Trophoblast cell (in vitro differentiated cells and primary cell): ENCODE results near the gene WDR77.

Source experiments
- DNase-seq, 2 donors: peaks; one replicate each; pipeline ENCODE4 v3.0.0-alpha.2; 2016
- H2AFZ ChIP-seq: 2 replicates; pipeline ENCODE4 v1.6.1; 2013; ENCODE audit warnings: low read length, moderate library complexity, mild to moderate bottlenecking; ENCODE audit not compliant: insufficient read depth, poor library complexity
- H2AK5ac ChIP-seq: 2 replicates; pipeline ENCODE4 v1.6.1; 2013; ENCODE audit warnings: mild to moderate bottlenecking, low read length
- H2BK120ac ChIP-seq: 2 replicates; pipeline ENCODE4 v1.6.1; 2013; ENCODE audit warnings: low read length, mild to moderate bottlenecking, moderate library complexity; ENCODE audit not compliant: insufficient read depth, poor library complexity
- H2BK12ac ChIP-seq: 2 replicates; pipeline ENCODE4 v1.6.1; 2013; ENCODE audit warnings: mild to moderate bottlenecking, low read length, moderate library complexity
- H2BK5ac ChIP-seq: 2 replicates; pipeline ENCODE4 v1.6.1; 2013; ENCODE audit warnings: low read length, low read depth, moderate library complexity, mild to moderate bottlenecking; ENCODE audit not compliant: poor library complexity
- H3K14ac ChIP-seq: 2 replicates; pipeline ENCODE4 v1.6.1; 2013; ENCODE audit warnings: mild to moderate bottlenecking, low read length
- H3K18ac ChIP-seq: 2 replicates; pipeline ENCODE4 v1.6.1; 2013; ENCODE audit warnings: mild to moderate bottlenecking, low read length
- H3K23ac ChIP-seq: 2 replicates; pipeline ENCODE4 v1.6.1; 2013; ENCODE audit warnings: low read length
- H3K27ac ChIP-seq: 2 replicates; pipeline ENCODE4 v1.5.1; 2013; ENCODE audit warnings: low read depth, mild to moderate bottlenecking, inconsistent platforms, low read length, moderate library complexity
- H3K27me3 ChIP-seq: 2 replicates; pipeline ENCODE4 v1.6.1; 2013; ENCODE audit warnings: inconsistent platforms, mild to moderate bottlenecking, low read length, moderate library complexity; ENCODE audit not compliant: insufficient read depth
- H3K36me3 ChIP-seq, 2 experiments: 1 replicate in 1 of 2; 2 replicates in 1 of 2; pipeline ENCODE4 v1.6.1; 2013; ENCODE audit warnings: low read length in 2 of 2, mild to moderate bottlenecking in 2 of 2, moderate library complexity in 1 of 2; ENCODE audit not compliant: insufficient read depth in 2 of 2, control insufficient read depth in 1 of 2
- H3K4ac ChIP-seq: 2 replicates; pipeline ENCODE4 v1.6.1; 2013; ENCODE audit warnings: low read depth, mild to moderate bottlenecking, low read length, moderate library complexity
- H3K4me1 ChIP-seq, 2 experiments: 1 replicate in 1 of 2; 2 replicates in 1 of 2; pipeline ENCODE4 v1.6.1; 2013; ENCODE audit warnings: low read length in 2 of 2, mild to moderate bottlenecking in 2 of 2, moderate library complexity in 1 of 2; ENCODE audit not compliant: insufficient read depth in 2 of 2, control insufficient read depth in 1 of 2
- H3K4me2 ChIP-seq: 2 replicates; pipeline ENCODE4 v1.6.1; 2013; ENCODE audit warnings: inconsistent platforms, mild to moderate bottlenecking, low read length, moderate library complexity
- H3K4me3 ChIP-seq: 2 replicates; pipeline ENCODE4 v1.5.1; 2013; ENCODE audit warnings: mild to moderate bottlenecking, low read depth, low read length, inconsistent platforms
- H3K79me1 ChIP-seq: one replicate; pipeline ENCODE4 v1.6.1; 2013; ENCODE audit warnings: low read length
- H3K79me2 ChIP-seq: 2 replicates; pipeline ENCODE4 v1.6.1; 2013; ENCODE audit warnings: low read length, mild to moderate bottlenecking; ENCODE audit not compliant: control insufficient read depth, insufficient read depth, poor library complexity
- H3K9ac ChIP-seq: 2 replicates; pipeline ENCODE4 v1.6.1; 2013; ENCODE audit warnings: mild to moderate bottlenecking, low read length
- H3K9me3 ChIP-seq: 2 replicates; pipeline ENCODE4 v1.6.1; 2013; ENCODE audit warnings: low read depth, mild to moderate bottlenecking, control low read depth, inconsistent platforms, low read length; ENCODE audit not compliant: insufficient read depth
- H4K12ac ChIP-seq: 2 replicates; pipeline ENCODE4 v1.6.1; 2013; ENCODE audit warnings: low read depth, mild to moderate bottlenecking, low read length, moderate library complexity
- H4K8ac ChIP-seq: 2 replicates; pipeline ENCODE4 v1.6.1; 2013; ENCODE audit warnings: low read depth, mild to moderate bottlenecking, low read length, moderate library complexity
- H4K91ac ChIP-seq: one replicate; pipeline ENCODE4 v1.6.1; 2013; ENCODE audit warnings: low read depth, mild to moderate bottlenecking, low read length, moderate library complexity
- WGBS: extraction: QIAGEN DNeasy Blood & Tissue Kit; methylation state at CpG from one replicate; pipeline ENCODE4 v1.1.7; 2013; ENCODE audit warnings: missing lambda C conversion rate; ENCODE audit not compliant: insufficient read length, insufficient coverage; ENCODE audit errors: extremely low coverage; 5-methylcytosine and 5-hydroxymethylcytosine counted together

Gene WDR77

DNA sequence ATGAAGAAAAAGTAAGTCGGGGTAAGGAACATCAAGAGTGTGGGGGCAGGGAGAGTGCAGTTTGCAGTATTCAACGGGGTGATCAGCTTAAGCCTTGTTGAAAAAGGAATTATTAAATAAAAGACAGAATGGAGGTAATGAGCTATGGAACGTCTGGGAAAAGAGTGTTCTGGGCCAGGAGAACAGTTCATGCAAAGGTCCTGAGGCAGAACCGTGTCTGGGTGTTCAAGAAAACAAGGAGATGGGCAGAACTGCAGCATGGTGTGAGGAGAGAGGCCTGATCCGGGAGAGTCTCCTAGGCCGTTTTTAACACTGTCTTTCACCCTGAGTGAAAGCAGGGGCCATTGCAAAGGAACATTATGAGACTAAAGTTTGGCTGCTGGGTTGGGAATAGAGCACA, 41.8 kb downstream of the WDR77 start:
- no CpG with 5 or more reads among the region's 6 CpGs for WGBS

DNA sequence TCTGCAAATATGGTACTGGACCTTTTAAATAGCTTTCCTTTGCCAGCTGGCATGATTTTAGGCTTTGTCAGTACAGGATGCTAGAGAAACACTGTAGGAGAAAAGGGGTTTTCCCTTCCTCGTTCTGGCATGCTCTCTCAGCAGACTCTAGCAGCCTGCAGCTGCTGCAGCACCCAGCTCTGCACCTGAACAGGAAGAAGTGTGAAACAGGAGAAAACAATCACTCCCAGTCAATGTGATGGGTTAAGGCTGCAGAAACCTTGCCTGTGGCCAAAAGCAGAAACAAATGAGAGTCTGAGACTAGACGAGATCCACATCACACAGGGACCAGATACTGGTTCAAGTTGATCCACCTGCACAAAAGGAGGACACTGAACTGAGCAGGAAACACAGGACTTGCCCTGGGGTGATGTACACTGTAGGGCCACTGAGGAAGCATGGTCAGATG, 42.7 kb downstream of the WDR77 start:
- Histone ChIP-seq H3K18ac (no peak overlapping the region), H3K9ac (no peak overlapping the region), H3K36me3 (no peaks in the 10 kb centered on the region), H2AFZ (no peak overlapping the region), H3K79me2 (no peaks in the 10 kb centered on the region), H4K8ac (no peak overlapping the region), H3K79me1 (no peaks in the 10 kb centered on the region), H3K23ac (no peak overlapping the region), H2BK5ac (no peak overlapping the region), H2BK120ac (no peak overlapping the region), H3K14ac (no peak overlapping the region), H3K27me3 (no peaks in the 10 kb centered on the region), H3K27ac (no peak overlapping the region), H3K4me2 (no peak overlapping the region), H2BK12ac (no peak overlapping the region), H3K4ac (no peak overlapping the region), H2AK5ac (no peak overlapping the region), H3K9me3 (no peaks in the 10 kb centered on the region), H4K12ac (no peak overlapping the region), H4K91ac (no peak overlapping the region), H3K4me3 (no peak overlapping the region), H3K4me1 (no peaks in the 10 kb centered on the region)
- no peak for DNase-seq
- WGBS: no CpG with 5 or more reads among the region's 2 CpGs

More for the DNA sequence above, 41.8 kb downstream of the WDR77 start:
- H3K79me1 ChIP-seq: no peaks in the 10 kb centered on the region
- H3K4me1 ChIP-seq: no peaks in the 10 kb centered on the region
- no peak overlapping the region for H3K18ac ChIP-seq
- no peak overlapping the region for H4K8ac ChIP-seq
- H3K4me2 ChIP-seq: no peak overlapping the region
- H3K4ac ChIP-seq: no peak overlapping the region
- no peak overlapping the region for H3K4me3 ChIP-seq
- H3K9ac ChIP-seq: no peak overlapping the region
- no peak overlapping the region for H2AK5ac ChIP-seq
- no peak overlapping the region for H3K27ac ChIP-seq
- no peak overlapping the region for H4K12ac ChIP-seq
- H3K79me2 ChIP-seq: no peaks in the 10 kb centered on the region
- no peak overlapping the region for H3K14ac ChIP-seq
- no peak overlapping the region for H2BK5ac ChIP-seq
- H3K23ac ChIP-seq: no peak overlapping the region
- no peak overlapping the region for H2BK12ac ChIP-seq
- no peak overlapping the region for H2BK120ac ChIP-seq
- H3K36me3 ChIP-seq: no peaks in the 10 kb centered on the region
- H2AFZ ChIP-seq: no peak overlapping the region
- H3K9me3 ChIP-seq: no peaks in the 10 kb centered on the region
- H3K27me3 ChIP-seq: no peaks in the 10 kb centered on the region
- no peak for DNase-seq
- no peak overlapping the region for H4K91ac ChIP-seq

DNA sequence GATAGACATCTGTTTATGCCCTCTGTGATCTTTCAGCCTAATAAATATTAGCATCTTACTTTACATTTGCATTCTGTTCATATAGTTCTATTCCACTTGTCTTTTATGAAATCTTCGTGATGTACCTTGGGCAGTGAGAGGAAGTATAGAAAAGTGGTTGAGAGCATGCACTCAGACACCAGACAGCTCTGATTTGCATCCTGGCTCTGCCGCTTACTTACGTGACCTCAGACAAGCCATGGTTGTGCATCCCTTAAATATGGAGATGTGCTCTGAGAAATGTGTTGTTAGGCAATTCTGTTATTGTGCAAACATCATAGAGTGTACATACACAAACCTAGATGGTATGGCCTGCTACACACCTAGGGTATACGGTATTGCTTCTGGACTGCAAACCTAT, 44.5 kb downstream of the WDR77 start:
- no peak for DNase-seq
- H4K12ac ChIP-seq: no peak overlapping the region
- no peaks in the 10 kb centered on the region for H3K4me1 ChIP-seq
- H3K27ac ChIP-seq: no peak overlapping the region
- no peak overlapping the region for H3K18ac ChIP-seq
- H2BK5ac ChIP-seq: no peak overlapping the region
- no peak overlapping the region for H3K4ac ChIP-seq
- no peaks in the 10 kb centered on the region for H3K27me3 ChIP-seq
- H3K14ac ChIP-seq: no peak overlapping the region
- H3K23ac ChIP-seq: no peak overlapping the region
- H3K4me2 ChIP-seq: no peak overlapping the region
- H2BK120ac ChIP-seq: no peak overlapping the region
- H3K9me3 ChIP-seq: no peaks in the 10 kb centered on the region
- no peaks in the 10 kb centered on the region for H3K79me2 ChIP-seq
- no peak overlapping the region for H4K91ac ChIP-seq
- H3K36me3 ChIP-seq: no peaks in the 10 kb centered on the region
- no CpG with 5 or more reads among the region's 4 CpGs for WGBS
- no peak overlapping the region for H2AK5ac ChIP-seq
- H3K9ac ChIP-seq: no peak overlapping the region
- H3K79me1 ChIP-seq: no peaks in the 10 kb centered on the region
- no peak overlapping the region for H3K4me3 ChIP-seq
- H2BK12ac ChIP-seq: no peak overlapping the region
- H4K8ac ChIP-seq: no peak overlapping the region
- no peak overlapping the region for H2AFZ ChIP-seq

DNA sequence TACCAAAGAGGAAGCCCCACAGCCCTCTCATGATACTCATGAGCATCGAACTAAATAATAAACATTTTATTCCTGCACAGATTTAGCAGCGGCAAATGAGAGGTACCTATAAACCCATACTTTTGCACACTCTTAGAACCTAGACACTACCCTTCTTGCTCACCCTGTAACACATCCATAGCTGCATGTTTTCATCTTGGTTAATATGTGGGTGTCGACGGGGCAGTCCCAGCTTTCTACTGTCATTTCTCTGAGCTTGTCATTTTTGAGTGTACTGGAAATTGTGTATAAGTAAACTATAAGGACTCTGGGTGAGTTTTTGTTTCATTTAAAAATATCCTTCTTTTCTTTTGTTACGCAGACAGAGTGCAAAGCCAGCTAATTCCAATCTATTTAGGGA, 47.0 kb downstream of the WDR77 start:
- H3K36me3 ChIP-seq: no peaks in the 10 kb centered on the region
- H3K79me2 ChIP-seq: no peaks in the 10 kb centered on the region
- no peak overlapping the region for H2AK5ac ChIP-seq
- no peak overlapping the region for H4K8ac ChIP-seq
- no peaks in the 10 kb centered on the region for H3K4me1 ChIP-seq
- no peak overlapping the region for H3K4ac ChIP-seq
- H4K12ac ChIP-seq: no peak overlapping the region
- H3K79me1 ChIP-seq: no peaks in the 10 kb centered on the region
- H2AFZ ChIP-seq: no peak overlapping the region
- no peak overlapping the region for H2BK12ac ChIP-seq
- H3K9me3 ChIP-seq: no peaks in the 10 kb centered on the region
- no peak overlapping the region for H3K23ac ChIP-seq
- no peak overlapping the region for H3K18ac ChIP-seq
- no peak overlapping the region for H3K4me2 ChIP-seq
- no peaks in the 10 kb centered on the region for H3K27me3 ChIP-seq
- H3K4me3 ChIP-seq: no peak overlapping the region
- no peak for DNase-seq
- H3K27ac ChIP-seq: no peak overlapping the region
- H2BK120ac ChIP-seq: no peak overlapping the region
- no peak overlapping the region for H3K9ac ChIP-seq
- H4K91ac ChIP-seq: no peak overlapping the region
- H3K14ac ChIP-seq: no peak overlapping the region
- no peak overlapping the region for H2BK5ac ChIP-seq
- no CpG with 5 or more reads among the region's 5 CpGs for WGBS
